SH-SY5Y (cell line): Measurements from ENCODE around the gene ZCCHC24.

ENCODE experiments used
- GATA2 ChIP-seq: IDR thresholded peaks from 2 replicates; pipeline ENCODE4 v1.6.1; 2011; ENCODE audit warnings: mild to moderate bottlenecking, low read depth, low read length
- GATA3 ChIP-seq: IDR thresholded peaks from 2 replicates; pipeline ENCODE4 v1.6.1; 2011; ENCODE audit warnings: low read depth, mild to moderate bottlenecking, low read length, moderate library complexity

The ZCCHC24 gene

GRCh38 chr10:79482304-79482703, 36.9 kb upstream of the ZCCHC24 start:
- TF ChIP-seq GATA3, result no peak
- no peak for TF ChIP-seq GATA2

GRCh38 chr10:79479283-79479909, 34.0 kb upstream of the ZCCHC24 start:
- TF ChIP-seq GATA2, result no peak
- TF ChIP-seq GATA3, result no peak

GRCh38 chr10:79477456-79477855, 32.0 kb upstream of the ZCCHC24 start:
- TF ChIP-seq GATA2, result no peak
- TF ChIP-seq GATA3, result no peak

GRCh38 chr10:79476645-79477044, 31.2 kb upstream of the ZCCHC24 start:
- TF ChIP-seq GATA2 (no peak), GATA3 (no peak)

- TF ChIP-seq GATA3 (no peak), GATA2 (no peak)
Measured at GRCh38 chr10:79475877-79476276, 30.5 kb upstream of the ZCCHC24 start.

- no peak for TF ChIP-seq GATA2
- TF ChIP-seq GATA3, result no peak
Measured at GRCh38 chr10:79475119-79475653, 29.8 kb upstream of the ZCCHC24 start.

GRCh38 chr10:79473496-79474095, 28.2 kb upstream of the ZCCHC24 start:
- no peak for TF ChIP-seq GATA2
- TF ChIP-seq GATA3, result no peak

- TF ChIP-seq GATA2 (no peak), GATA3 (no peak)
Measured at GRCh38 chr10:79472951-79473350, 27.5 kb upstream of the ZCCHC24 start.

GRCh38 chr10:79472449-79472848, 27.0 kb upstream of the ZCCHC24 start:
- TF ChIP-seq GATA2, result no peak
- no peak for TF ChIP-seq GATA3

GRCh38 chr10:79471776-79472175, 26.4 kb upstream of the ZCCHC24 start:
- TF ChIP-seq GATA2, result no peak
- no peak for TF ChIP-seq GATA3

- TF ChIP-seq GATA3, result no peak
- no peak for TF ChIP-seq GATA2
Measured at GRCh38 chr10:79470096-79470495, 24.7 kb upstream of the ZCCHC24 start.

- TF ChIP-seq GATA2 (no peak), GATA3 (no peak)
Measured at GRCh38 chr10:79468841-79469585, 23.6 kb upstream of the ZCCHC24 start.

GRCh38 chr10:79468015-79468560, 22.7 kb upstream of the ZCCHC24 start:
- TF ChIP-seq GATA2, result no peak

GRCh38 chr10:79465341-79465740, 19.9 kb upstream of the ZCCHC24 start:
- TF ChIP-seq GATA3 (no peak), GATA2 (no peak)
